GM06990 (cell line): Measurements from ENCODE around the gene SEMA4F.

ENCODE experiments used
- DNase-seq: peaks from one replicate; pipeline ENCODE4 v3.0.0-alpha.2; 2011; ENCODE audit not compliant: insufficient read length; ENCODE audit errors: extremely low read depth
- H3K27me3 ChIP-seq: replicated peaks from 2 replicates; pipeline ENCODE4 v1.6.0; 2011; ENCODE audit warnings: low read length; ENCODE audit not compliant: control insufficient read depth, insufficient read depth
- H3K36me3 ChIP-seq: 2 replicates; pipeline ENCODE4 v1.5.1; 2011; ENCODE audit warnings: low read length; ENCODE audit not compliant: control insufficient read depth, insufficient read depth
- H3K4me3 ChIP-seq: replicated peaks from 2 replicates; pipeline ENCODE4 v1.5.1; 2011; ENCODE audit warnings: low read depth, mild to moderate bottlenecking, control low read depth, low read length
- TF ChIP-seq, protein P1 (sequence below): IDR thresholded peaks from 2 replicates; pipeline ENCODE4 v1.5.1; 2011; ENCODE audit warnings: low read length, control low read depth, mild to moderate bottlenecking, inconsistent platforms; ENCODE audit not compliant: insufficient read depth, poor library complexity, severe bottlenecking

The SEMA4F gene

GRCh38 chr2:74730530-74730929 is 76.5 kb downstream of the SEMA4F start:
- TF ChIP-seq, protein P1, sequence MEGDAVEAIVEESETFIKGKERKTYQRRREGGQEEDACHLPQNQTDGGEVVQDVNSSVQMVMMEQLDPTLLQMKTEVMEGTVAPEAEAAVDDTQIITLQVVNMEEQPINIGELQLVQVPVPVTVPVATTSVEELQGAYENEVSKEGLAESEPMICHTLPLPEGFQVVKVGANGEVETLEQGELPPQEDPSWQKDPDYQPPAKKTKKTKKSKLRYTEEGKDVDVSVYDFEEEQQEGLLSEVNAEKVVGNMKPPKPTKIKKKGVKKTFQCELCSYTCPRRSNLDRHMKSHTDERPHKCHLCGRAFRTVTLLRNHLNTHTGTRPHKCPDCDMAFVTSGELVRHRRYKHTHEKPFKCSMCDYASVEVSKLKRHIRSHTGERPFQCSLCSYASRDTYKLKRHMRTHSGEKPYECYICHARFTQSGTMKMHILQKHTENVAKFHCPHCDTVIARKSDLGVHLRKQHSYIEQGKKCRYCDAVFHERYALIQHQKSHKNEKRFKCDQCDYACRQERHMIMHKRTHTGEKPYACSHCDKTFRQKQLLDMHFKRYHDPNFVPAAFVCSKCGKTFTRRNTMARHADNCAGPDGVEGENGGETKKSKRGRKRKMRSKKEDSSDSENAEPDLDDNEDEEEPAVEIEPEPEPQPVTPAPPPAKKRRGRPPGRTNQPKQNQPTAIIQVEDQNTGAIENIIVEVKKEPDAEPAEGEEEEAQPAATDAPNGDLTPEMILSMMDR: no peak
- no peaks in the 10 kb centered on the region for H3K27me3 ChIP-seq
- DNase-seq: no peak

More at GRCh38 chr2:74730530-74730929, 76.5 kb downstream of the SEMA4F start:
- no peak overlapping the region for H3K4me3 ChIP-seq
- no peaks in the 10 kb centered on the region for H3K36me3 ChIP-seq
